HUES6 (cell line): ENCODE results near the gene PDZRN3.

Source experiments
- H3K27ac ChIP-seq: 2 replicates; pipeline ENCODE4 v1.7.0; 2013; ENCODE audit warnings: low read depth, mild to moderate bottlenecking, low read length, inconsistent platforms
- H3K27me3 ChIP-seq: 2 replicates; pipeline ENCODE4 v1.6.1; 2013; ENCODE audit warnings: low read length; ENCODE audit not compliant: control insufficient read depth, insufficient read depth
- H3K36me3 ChIP-seq: 2 replicates; pipeline ENCODE4 v1.6.1; 2013; ENCODE audit warnings: low read length; ENCODE audit not compliant: control insufficient read depth, insufficient read depth
- H3K4me1 ChIP-seq: 2 replicates; pipeline ENCODE4 v1.6.1; 2013; ENCODE audit warnings: low read length; ENCODE audit not compliant: control insufficient read depth, insufficient read depth
- H3K4me3 ChIP-seq: 2 replicates; pipeline ENCODE4 v1.5.1; 2013; ENCODE audit warnings: low read depth, low read length
- H3K9ac ChIP-seq: one replicate; pipeline ENCODE4 v1.6.1; 2013; ENCODE audit warnings: mild to moderate bottlenecking, low read length
- H3K9me3 ChIP-seq: 2 replicates; pipeline ENCODE4 v1.6.1; 2013; ENCODE audit warnings: low read depth, low read length; ENCODE audit not compliant: control insufficient read depth, insufficient read depth

The PDZRN3 gene

GRCh38 chr3:73556520-73557372 lies 68.0 kb downstream of the PDZRN3 start:
- no peak overlapping the region for H3K27ac ChIP-seq
- peaks cover 28% of the 10 kb centered on the region for H3K4me1 ChIP-seq
- no peak overlapping the region for H3K4me3 ChIP-seq
- no peaks in the 10 kb centered on the region for H3K36me3 ChIP-seq
- peaks cover 42% of the 10 kb centered on the region for H3K27me3 ChIP-seq
- no peaks in the 10 kb centered on the region for H3K9me3 ChIP-seq
- no peak overlapping the region for H3K9ac ChIP-seq

DNA sequence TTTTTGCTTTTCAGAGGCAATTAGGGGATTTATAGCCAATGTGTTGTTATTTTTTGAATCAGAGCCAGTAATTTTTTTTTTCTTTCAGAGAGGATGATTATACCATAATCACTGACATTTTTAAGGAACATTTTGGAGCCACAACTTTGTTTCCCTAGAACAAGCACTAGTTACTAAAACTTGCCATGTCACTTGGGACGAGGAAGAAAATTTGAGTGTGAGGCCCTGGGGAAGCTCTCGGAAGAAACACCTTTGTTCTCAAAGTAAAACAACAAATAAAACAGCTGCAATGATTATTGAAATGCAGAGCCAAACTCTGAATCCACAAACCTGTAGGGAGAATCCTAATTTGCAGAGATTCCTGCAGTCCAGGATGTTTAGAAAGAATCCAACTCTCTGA lies 69.7 kb downstream of the PDZRN3 start:
- H3K4me1 ChIP-seq: peaks cover 28% of the 10 kb centered on the region
- no peak overlapping the region for H3K4me3 ChIP-seq
- no peak overlapping the region for H3K9ac ChIP-seq
- H3K9me3 ChIP-seq: no peaks in the 10 kb centered on the region
- no peaks in the 10 kb centered on the region for H3K36me3 ChIP-seq
- H3K27me3 ChIP-seq: peaks cover 27% of the 10 kb centered on the region
- no peak overlapping the region for H3K27ac ChIP-seq

DNA sequence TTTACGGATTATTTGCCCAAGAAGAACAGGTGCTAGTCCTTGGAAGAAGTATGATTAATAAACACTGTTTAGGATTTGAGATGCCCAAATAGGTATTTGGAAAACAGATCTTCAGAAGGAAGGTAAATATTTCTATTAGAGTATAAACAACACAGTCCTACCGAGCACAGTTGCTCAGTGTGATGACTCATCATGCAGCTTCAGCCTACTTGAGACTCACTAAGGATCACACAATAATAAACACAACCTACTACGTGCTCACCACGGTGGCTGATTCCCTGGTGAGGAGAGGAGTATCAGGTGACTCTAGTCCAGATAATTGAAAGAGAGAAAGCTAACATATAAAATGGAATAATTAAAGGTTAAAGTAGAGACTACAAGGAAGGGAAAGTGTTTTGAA lies 72.0 kb downstream of the PDZRN3 start:
- H3K4me3 ChIP-seq: no peak overlapping the region
- no peaks in the 10 kb centered on the region for H3K9me3 ChIP-seq
- H3K36me3 ChIP-seq: no peaks in the 10 kb centered on the region
- H3K27ac ChIP-seq: no peak overlapping the region
- H3K4me1 ChIP-seq: peaks cover 25% of the 10 kb centered on the region
- peaks cover 5% of the 10 kb centered on the region; the same call in 1 of the 2 replicates for H3K27me3 ChIP-seq
- H3K9ac ChIP-seq: no peak overlapping the region

DNA sequence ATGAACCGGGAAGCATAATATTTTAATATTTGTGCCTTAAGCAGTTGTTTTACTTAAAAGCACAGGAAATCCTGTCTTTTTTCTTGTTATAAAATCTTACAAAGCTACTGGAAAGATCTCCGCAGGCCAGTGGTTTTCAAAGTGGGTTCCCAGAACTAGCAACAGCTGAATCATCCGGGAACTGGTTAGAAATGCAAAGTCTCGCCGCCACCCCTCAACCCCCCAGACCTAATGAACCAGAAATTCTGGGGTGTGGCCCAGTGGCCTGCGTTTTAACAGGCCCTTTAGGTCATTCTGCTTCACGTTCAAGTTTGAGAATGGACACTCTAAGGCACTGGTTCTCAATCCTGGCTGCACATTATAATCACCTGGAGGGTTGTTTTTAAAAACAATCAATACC lies 74.7 kb downstream of the PDZRN3 start:
- H3K4me1 ChIP-seq: peaks cover 12% of the 10 kb centered on the region
- H3K27ac ChIP-seq: no peak overlapping the region
- H3K4me3 ChIP-seq: no peak overlapping the region
- no peaks in the 10 kb centered on the region for H3K9me3 ChIP-seq
- H3K27me3 ChIP-seq: no peaks in the 10 kb centered on the region
- no peak overlapping the region for H3K9ac ChIP-seq
- H3K36me3 ChIP-seq: no peaks in the 10 kb centered on the region

DNA sequence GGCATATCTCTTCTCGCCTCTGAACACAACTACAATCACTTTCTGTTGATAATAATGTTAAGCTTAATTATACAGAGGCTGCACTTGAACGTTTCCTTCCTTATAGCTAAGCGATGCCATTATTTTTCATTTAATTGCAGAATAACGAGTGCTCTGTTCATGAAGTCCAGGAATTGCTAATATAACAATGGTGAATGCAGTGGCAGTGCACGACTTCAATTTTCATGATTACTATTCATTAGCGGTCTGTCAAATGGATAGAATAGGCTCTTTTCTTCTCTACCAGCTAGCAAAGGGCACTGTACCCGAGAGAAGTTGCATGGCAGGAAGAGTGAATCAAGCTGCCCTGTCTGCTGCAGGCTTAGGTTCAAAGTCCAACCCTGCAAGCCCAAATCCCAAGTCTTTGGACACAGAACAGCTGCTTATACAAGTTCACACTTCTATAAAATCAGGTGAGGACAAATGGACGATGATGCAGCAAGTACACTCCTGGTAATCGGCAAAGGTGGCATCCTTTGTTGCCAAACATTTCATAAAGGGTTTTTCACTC lies 75.6 kb downstream of the PDZRN3 start:
- no peak overlapping the region for H3K27ac ChIP-seq
- H3K9ac ChIP-seq: no peak overlapping the region
- no peak overlapping the region for H3K4me3 ChIP-seq
- no peaks in the 10 kb centered on the region for H3K9me3 ChIP-seq
- H3K36me3 ChIP-seq: no peaks in the 10 kb centered on the region
- H3K4me1 ChIP-seq: peaks cover 10% of the 10 kb centered on the region
- no peaks in the 10 kb centered on the region for H3K27me3 ChIP-seq

DNA sequence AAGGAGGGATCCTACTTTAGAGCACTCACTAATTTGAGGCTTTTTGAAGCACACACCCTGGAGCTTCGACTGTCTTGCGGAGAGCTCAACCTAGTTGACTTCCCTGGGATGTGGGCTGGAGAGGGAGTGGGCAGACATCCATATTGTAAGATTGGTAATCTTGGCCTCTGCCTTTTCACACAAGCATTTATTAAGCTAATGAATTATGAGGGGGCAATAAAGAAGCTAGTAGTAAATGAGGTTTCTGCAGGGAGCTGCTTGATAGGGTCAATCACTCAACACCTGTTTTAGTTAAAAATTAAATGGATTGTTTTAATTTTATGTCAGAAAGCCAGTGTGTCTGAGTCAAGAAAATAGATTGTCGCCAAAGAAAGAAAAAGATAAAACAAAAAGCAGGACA lies 76.3 kb downstream of the PDZRN3 start:
- Histone ChIP-seq H3K27ac (no peak overlapping the region), H3K36me3 (no peaks in the 10 kb centered on the region), H3K9ac (no peak overlapping the region), H3K4me3 (no peak overlapping the region), H3K9me3 (no peaks in the 10 kb centered on the region), H3K4me1 (peaks cover 10% of the 10 kb centered on the region), H3K27me3 (no peaks in the 10 kb centered on the region)

- no peak overlapping the region for H3K27ac ChIP-seq
Measured at GRCh38 chr3:73547427-73548248, 77.1 kb downstream of the PDZRN3 start.

GRCh38 chr3:73546961-73547360 lies 77.8 kb downstream of the PDZRN3 start:
- peaks cover 10% of the 10 kb centered on the region for H3K4me1 ChIP-seq
- no peaks in the 10 kb centered on the region for H3K27me3 ChIP-seq
- H3K9ac ChIP-seq: no peak overlapping the region
- no peak overlapping the region for H3K27ac ChIP-seq
- H3K9me3 ChIP-seq: no peaks in the 10 kb centered on the region
- H3K4me3 ChIP-seq: no peak overlapping the region
- no peaks in the 10 kb centered on the region for H3K36me3 ChIP-seq

More at GRCh38 chr3:73547427-73548248, 77.1 kb downstream of the PDZRN3 start:
- no peak overlapping the region for H3K9ac ChIP-seq
- H3K9me3 ChIP-seq: no peaks in the 10 kb centered on the region
- no peaks in the 10 kb centered on the region for H3K36me3 ChIP-seq
- H3K27me3 ChIP-seq: no peaks in the 10 kb centered on the region
- peaks cover 10% of the 10 kb centered on the region for H3K4me1 ChIP-seq
- no peak overlapping the region for H3K4me3 ChIP-seq

DNA sequence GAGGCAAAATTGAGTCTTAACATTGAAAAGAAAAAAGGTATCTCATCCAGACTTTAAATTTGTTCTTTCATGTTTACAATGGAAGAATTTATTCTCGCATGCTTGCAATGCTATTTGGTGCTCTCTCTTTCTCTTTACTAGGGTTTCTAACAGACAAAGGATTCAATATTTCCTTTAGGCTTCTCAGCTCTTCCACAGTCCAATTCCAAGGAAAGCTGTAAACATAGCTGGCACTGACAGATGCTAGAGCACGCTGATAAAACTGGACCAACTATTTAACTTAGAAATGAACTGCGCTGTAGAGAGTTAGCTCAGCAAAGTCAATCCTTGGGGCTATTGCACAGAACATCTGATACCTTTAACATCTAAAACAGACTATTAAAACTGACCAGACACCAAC lies 81.3 kb downstream of the PDZRN3 start:
- H3K27ac ChIP-seq: no peak overlapping the region
- no peaks in the 10 kb centered on the region for H3K27me3 ChIP-seq
- H3K9me3 ChIP-seq: no peaks in the 10 kb centered on the region

GRCh38 chr3:73542136-73542535 lies 82.6 kb downstream of the PDZRN3 start:
- Histone ChIP-seq H3K9me3 (no peaks in the 10 kb centered on the region), H3K9ac (no peak overlapping the region), H3K36me3 (no peaks in the 10 kb centered on the region), H3K4me3 (no peak overlapping the region), H3K27me3 (no peaks in the 10 kb centered on the region), H3K27ac (no peak overlapping the region), H3K4me1 (no peaks in the 10 kb centered on the region)

More for the DNA sequence above, 81.3 kb downstream of the PDZRN3 start:
- H3K4me3 ChIP-seq: no peak overlapping the region
- H3K9ac ChIP-seq: no peak overlapping the region
- H3K36me3 ChIP-seq: no peaks in the 10 kb centered on the region
- H3K4me1 ChIP-seq: peaks cover 10% of the 10 kb centered on the region
